GM18951 (cell line): ENCODE data around the gene SLC6A9.

ENCODE experiments used
- POLR2A ChIP-seq: IDR thresholded peaks from 4 replicates; pipeline ENCODE4 v1.6.1; 2011; ENCODE audit warnings: mild to moderate bottlenecking; ENCODE audit not compliant: insufficient read length, insufficient read depth; ENCODE audit errors: extremely low read depth
- in situ Hi-C: fragments of 300-500 bp; cut with MboI; formaldehyde crosslinking; loops from one replicate; pipeline ENCODE4 v1.12.0; 2022; ENCODE audit warnings: low sequenced_read_pairs, mixed read lengths, inconsistent platforms; ENCODE audit not compliant: unreplicated experiment

SLC6A9 gene

GRCh38 chr1:44030605-44031251 lies 534 bp downstream of the SLC6A9 start:
- no peak for TF ChIP-seq POLR2A
- in situ Hi-C loops = loop anchor here (25.0 kb wide), 1 partner anchor 493 kb away; the partner anchor contains the start of gene PTPRF

DNA sequence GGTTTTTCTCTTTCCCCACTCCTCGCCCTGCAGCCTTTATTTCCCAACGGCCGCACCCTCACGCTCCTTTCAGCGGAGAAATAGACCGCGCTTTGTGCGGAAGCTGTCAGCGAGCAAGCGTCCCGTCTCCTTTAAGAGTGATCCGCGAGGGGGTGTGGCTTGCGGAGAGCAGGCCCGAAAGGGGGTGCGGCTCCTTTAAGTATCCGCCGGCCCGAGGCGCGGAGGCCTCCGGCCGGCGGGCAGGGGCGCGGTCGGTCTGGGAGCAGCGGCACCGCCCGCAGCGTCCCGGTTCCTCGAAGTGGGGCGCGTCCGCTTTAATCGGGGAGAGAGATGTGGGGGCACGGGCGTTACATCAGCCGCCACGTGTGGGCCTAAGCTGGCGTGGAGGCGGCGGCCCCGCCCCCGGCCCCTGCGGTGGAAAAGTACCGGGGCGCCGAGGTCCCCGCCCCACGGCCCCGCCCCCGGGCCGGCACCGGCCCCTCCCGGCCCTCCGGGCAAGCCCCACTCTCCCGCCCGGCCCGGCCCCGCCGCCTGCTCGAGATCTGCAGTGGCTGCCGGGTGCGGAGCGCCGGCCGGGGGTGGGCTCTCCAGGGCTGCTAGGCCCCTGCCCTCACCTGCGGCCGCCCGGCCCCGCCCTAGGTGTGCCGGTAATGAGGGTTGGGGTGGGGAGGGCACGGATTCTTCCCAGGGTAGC lies 1.2 kb downstream of the SLC6A9 start:
- TF ChIP-seq POLR2A = peak; percentile 60
- in situ Hi-C loops = loop anchor here (25.0 kb wide), 1 partner anchor 493 kb away; the partner anchor contains the start of gene PTPRF

GRCh38 chr1:44029260-44029910 lies 1.9 kb downstream of the SLC6A9 start:
- in situ Hi-C loops = loop anchor here (25.0 kb wide), 1 partner anchor 492 kb away; the partner anchor contains the start of gene PTPRF
- no peak for TF ChIP-seq POLR2A

DNA sequence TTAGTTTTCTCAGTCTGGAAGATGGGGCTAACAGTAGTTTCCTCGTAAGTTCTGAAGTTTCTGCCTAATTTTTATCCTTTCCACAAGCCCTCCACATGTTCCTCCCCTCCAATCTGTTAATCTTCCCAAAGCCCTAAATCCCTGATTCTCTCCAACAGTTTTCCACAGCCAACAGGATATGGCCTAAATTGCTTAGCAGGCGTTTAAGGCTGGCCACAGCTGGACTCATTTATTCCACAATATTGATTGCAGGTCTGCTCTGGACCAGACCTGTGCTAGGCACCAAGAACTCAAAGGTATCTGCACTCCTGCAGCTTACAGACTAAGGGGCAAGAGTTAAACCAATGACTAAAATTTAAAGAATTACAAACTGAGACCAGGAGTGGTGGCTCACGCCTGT lies 3.9 kb downstream of the SLC6A9 start:
- in situ Hi-C loops = loop anchor here (25.0 kb wide), 1 partner anchor 490 kb away; the partner anchor contains the start of gene PTPRF
- TF ChIP-seq POLR2A = no peak

- in situ Hi-C loops = loop anchor here (25.0 kb wide), 1 partner anchor 489 kb away; the partner anchor contains the start of gene PTPRF
- TF ChIP-seq POLR2A = no peak
These were observed 5.4 kb downstream of the SLC6A9 start for GRCh38 chr1:44025816-44026215.

DNA sequence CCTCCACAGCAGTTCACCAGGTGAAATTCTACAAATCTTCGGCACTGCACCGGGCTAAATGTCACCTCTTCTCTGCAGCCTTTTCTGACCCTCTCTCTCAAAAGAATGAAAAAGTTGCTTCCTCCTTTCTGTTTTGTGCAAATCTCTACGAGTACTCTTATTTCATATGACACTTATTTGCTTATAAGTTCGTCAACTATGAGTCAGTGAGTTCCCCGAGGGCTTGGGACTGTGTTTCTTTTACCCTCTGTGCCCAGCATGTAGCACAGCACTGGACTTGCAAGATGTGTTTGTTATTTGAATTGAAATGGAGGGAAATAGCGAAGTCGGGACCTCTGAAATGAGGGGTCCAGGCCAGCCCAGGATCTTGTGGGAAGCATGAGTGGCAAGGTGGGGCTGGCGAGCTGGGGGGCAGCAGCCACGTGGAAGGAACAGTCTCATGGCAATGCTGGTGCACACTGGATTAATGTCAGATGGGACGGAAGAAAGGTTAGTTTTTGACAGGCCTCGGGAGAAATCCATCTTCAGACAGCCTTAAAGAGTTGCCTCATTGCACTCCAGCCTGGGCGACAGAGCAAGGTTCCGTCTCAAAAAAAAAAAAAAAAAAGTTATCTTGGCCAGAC lies 6.2 kb downstream of the SLC6A9 start:
- in situ Hi-C loops = loop anchor here (25.0 kb wide), 1 partner anchor 488 kb away; the partner anchor contains the start of gene PTPRF
- no peak for TF ChIP-seq POLR2A

DNA sequence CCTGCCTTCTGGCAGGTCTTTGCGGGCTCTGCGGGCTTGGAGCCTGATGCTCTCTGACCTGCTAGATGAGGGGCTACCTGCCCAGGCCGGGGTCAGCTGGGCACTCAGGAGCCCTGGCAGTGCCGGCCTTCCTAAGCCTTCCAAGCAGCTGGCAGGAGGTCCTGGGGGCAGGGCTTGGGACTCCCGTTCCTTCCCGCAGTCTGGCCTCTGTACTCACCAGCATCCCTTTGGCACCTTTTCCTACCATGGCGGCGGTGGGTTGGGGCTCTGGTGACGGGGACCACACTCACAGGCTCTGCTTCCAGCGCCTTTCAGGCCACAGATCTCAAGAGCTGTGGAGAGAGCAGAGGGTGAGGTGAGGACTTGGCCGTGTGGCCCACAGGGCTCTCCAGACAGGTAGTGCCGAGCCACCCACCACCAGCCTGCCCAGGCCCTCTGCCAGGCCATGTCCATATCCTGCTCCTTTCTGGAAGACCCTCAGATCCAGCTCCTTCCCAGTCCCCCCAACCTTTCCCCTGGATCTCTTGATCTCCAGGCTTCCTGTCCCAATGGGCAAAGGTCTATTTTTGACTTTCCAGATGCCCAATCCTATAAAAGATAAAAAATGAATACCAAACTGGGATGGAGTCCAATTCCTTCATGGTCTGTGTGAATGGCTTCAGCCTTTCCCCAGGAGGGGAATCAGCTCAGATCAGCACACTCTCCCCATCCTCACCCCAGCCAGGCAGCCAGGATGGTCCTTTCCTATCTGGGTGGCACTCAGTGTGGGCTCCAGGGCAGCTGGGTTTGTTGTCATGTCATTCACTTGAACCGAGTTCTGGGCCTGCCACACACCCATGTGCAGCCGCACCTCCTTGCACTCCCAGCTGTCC lies 7.0 kb downstream of the SLC6A9 start:
- no peak for TF ChIP-seq POLR2A
- in situ Hi-C loops = no loop called here

- in situ Hi-C loops = no loop called here
These were observed 9.5 kb downstream of the SLC6A9 start for GRCh38 chr1:44021581-44022321.

DNA sequence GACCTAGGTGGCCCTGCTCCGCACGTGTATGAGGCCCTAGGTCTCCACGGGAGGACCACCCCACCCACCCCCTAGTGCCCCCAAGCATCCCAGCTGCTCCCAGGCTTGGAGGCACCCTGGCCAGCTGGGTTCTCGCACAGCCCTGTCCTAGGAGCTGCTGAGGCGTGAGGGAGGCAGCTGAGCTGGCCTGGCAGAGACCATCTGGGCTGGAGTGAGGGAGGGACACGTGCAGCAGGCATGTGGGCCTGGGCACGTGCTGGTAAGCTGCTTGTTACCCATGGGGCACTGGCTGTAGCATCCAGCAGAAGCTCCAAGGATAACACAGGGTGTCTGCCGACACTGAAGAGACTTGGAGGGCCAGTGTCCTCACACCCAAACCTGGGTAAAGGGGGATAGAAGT lies 10.1 kb downstream of the SLC6A9 start:
- in situ Hi-C loops = no loop called here
- no peak for TF ChIP-seq POLR2A

More at GRCh38 chr1:44021581-44022321, 9.5 kb downstream of the SLC6A9 start:
- no peak for TF ChIP-seq POLR2A

DNA sequence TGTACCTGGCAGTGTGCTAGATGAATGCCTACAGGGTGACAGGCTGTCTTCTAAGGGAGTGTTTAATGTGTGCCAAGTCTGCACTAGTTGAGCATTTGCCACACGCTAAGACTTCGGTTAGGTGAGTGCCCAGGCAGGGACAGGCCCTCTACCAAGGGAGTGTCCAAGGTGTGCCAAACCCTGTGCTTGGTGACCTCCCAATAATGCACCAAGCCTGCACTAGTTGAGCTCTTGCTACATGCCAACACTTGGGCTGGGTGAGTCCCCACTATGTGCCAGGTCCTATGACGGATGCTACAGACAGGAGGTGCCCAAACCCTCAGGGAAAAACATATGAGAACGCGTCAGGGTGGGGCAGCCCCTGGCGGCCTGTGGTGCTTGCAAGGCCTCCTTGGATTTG lies 10.8 kb downstream of the SLC6A9 start:
- TF ChIP-seq POLR2A = no peak
- in situ Hi-C loops = no loop called here

DNA sequence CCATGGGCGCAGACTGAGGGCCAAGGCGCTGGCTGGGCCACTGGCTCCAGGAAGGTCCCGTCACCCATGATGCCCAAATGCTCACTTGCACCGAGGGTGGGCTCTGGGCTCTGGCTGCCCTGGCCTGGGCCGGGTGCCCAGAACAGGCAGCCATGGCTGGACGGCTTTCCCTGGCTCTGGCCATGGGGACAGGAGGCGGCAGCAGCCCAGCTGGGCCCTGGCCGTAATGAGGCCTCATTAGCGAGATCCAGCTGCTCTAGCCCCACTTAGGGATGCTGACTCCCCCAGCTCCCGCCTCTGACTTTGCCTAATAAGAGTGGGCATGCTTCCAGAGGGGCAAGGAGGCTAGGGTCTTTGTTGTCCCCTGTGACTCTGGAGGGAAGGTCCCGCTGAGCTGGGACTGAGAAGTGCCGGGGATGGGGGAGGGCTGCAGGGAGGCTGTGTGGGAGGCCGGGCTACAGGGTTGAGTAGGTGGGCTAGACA lies 11.8 kb downstream of the SLC6A9 start:
- no peak for TF ChIP-seq POLR2A
- in situ Hi-C loops = no loop called here
